ENCODE measurements around the gene CRIM1. TPM values are rescaled to one million over a fixed set of nuclear protein-coding genes. Genes with fewer than 3 reads are reported as not detected.

Gene CRIM1
- polyA plus RNA-seq, 3 donors: 9.5 to 50.2 (median 15.9) TPM

DNA sequence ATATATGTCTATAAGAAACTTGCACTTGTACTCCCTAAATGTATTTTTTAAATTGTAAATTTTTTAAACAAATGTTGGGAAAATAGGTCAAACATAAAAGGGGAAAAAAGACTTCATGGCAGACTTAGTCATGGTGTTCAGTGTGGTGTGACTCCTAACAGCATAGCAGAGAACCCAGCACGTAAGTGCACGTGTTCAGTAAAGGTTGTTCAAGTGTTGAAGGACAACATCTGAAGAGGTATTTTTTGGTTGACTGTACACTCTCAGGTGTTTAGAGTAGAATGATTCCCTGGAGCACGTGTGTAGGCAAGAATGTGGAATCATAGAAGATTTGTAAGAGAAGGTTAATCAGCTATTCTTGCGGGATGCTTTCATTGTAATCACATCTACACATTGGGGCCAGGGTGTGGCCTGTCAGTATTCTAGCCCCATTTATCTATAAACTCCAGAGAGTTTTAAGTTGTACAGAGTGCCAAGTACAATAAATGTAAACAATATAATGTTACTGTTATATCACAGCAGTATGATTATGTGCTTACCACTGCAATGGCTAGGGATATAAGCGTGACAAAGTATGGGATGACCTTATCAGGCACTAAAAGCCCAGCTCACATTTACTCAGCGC is 106.8 kb downstream of the CRIM1 start:
- no peak overlapping the region for H3K27ac ChIP-seq (ENCODE audit: low read depth, low read length)
- WGBS, 3 donors: 87 to 95% (median 92%) methylated on average over 6 of the region's 6 CpGs

DNA sequence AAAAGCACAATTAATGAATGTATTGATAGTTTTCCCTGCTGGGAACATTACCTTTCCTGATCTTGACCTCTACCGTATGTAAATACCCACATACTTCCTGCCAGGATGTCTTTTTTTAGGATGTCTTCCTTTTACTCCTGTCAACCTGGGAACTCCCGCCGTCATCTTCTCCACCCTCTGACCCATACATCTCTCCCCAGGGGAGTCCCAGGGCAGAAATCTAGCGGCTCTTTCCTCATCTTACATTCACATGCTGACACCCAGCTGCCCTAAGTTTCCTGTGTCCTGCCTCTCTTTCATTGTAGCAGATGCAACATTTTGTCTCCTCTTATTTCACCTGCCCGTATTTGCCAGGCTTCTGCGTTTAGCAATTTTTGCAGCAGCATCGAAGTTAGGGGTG is 107.8 kb downstream of the CRIM1 start:
- 64 to 76% (median 74%) methylated on average over 7 of the region's 7 CpGs for WGBS, 3 donors

GRCh38 chr2:36464006-36464721 is 108.6 kb downstream of the CRIM1 start:
- H3K27ac ChIP-seq (ENCODE audit: low read depth, low read length): no peak overlapping the region
- 82 to 88% (median 83%) methylated on average over 11 of the region's 11 CpGs for WGBS, 3 donors

More for the DNA sequence above, 107.8 kb downstream of the CRIM1 start:
- no peak overlapping the region for H3K27ac ChIP-seq (ENCODE audit: low read depth, low read length)

GRCh38 chr2:36466135-36466534 is 110.6 kb downstream of the CRIM1 start:
- WGBS, 3 donors: 83 to 93% (median 89%) methylated on average over 4 of the region's 4 CpGs
- H3K27ac ChIP-seq (ENCODE audit: low read depth, low read length): no peak overlapping the region

DNA sequence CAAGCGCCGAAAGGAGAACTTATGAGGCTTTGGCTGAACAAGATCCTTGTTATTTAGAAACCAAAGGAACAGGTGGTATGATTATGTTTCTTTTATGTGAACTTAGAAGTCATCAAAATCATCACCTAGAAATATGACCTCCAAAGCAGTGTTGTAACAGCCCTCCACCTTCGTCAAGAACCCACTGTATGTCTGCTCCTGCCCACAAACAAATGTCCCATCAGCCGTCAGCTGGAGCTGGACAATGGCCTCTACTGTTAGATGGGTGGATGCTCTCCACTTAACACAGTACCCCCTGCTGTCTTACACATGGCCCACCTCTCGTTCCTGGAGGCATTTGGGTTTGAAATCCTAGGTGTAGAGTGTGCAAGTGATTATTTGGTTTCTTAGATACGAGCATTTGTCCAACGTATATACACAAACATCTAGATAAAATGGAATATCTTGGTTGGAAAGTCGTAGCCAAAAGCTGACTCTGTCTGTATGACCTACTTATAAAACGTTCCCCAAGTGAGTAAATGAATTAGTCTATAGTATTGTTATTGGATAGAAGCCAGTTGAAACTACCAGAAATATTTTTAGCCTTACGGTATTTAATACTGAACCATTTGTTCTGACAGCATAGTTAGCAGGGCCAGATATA is 113.0 kb downstream of the CRIM1 start:
- WGBS, 3 donors: 76 to 87% (median 77%) methylated on average over 10 of the region's 10 CpGs
- no peak overlapping the region for H3K27ac ChIP-seq (ENCODE audit: low read depth, low read length)

DNA sequence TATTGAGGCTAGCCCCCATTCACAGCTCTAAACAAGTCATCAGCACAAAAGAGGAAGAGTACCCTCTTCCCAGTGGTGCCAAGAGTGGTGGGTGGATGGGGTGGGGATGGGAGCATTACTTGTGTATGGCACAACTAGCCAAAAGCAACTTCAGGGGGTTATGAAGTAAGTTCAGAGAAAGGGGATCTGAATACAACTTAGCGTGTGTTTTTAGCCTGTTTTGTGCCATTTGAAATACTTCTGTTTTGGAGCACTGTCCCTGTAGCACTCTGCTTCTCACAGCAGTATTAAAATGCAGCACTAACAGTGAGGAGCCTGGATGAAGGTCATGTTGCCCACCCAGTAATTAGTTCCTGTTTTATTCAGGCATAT is 113.5 kb downstream of the CRIM1 start:
- WGBS, 3 donors: 80 to 91% (median 90%) methylated on average over 1 of the region's 1 CpG
- H3K27ac ChIP-seq (ENCODE audit: low read depth, low read length): no peak overlapping the region

- no peak overlapping the region for H3K27ac ChIP-seq (ENCODE audit: low read depth, low read length)
- 63 to 64% (median 63%) methylated on average over 3 of the region's 3 CpGs for WGBS, 3 donors
Measured at GRCh38 chr2:36469710-36470109, 114.1 kb downstream of the CRIM1 start.

DNA sequence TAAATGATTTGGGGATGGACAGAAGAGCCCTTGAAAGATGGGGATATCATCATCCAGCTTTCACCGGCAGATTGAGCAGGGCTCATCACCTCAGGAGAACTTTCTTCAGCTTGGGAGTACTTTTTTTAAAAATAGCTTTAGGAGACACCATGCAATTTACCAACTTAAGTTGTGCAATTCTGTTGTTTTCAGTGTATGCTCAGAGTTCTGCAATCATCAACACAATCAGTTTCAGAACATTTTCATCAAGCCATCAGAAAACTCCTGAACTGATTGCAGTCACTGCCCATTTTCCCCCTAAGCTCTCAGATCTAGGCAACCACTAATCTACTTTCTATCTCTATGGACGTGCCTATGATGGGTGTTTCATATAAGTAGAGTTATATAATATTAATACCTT is 117.7 kb downstream of the CRIM1 start:
- 76 to 86% (median 85%) methylated on average over 2 of the region's 2 CpGs for WGBS, 3 donors

DNA sequence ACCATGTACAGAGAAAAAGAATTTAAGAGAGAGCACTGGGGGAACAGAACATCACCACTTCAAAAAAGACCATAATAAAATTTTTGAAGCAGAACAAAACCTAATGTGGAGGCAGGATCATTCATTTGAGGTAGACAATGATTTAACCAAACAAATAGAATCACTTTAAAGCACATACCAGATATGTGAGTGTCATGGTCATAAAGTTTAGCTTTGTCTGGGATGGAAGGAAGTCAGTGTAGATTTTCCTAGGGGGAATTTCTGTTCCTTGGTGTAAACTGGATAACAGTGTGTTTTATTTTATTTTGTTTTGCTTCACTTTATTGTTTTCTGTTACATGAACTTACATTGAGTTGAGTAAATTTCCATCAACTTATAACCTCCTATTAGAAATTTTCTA is 120.8 kb downstream of the CRIM1 start:
- no peak overlapping the region for H3K27ac ChIP-seq (ENCODE audit: low read depth, low read length)

More for the DNA sequence above, 117.7 kb downstream of the CRIM1 start:
- no peak overlapping the region for H3K27ac ChIP-seq (ENCODE audit: low read depth, low read length)

GRCh38 chr2:36477315-36477714 is 121.7 kb downstream of the CRIM1 start:
- 70 to 82% (median 79%) methylated on average over 4 of the region's 4 CpGs for WGBS, 3 donors
- H3K27ac ChIP-seq (ENCODE audit: low read depth, low read length): no peak overlapping the region

GRCh38 chr2:36477746-36478145 is 122.2 kb downstream of the CRIM1 start:
- no peak overlapping the region for H3K27ac ChIP-seq (ENCODE audit: low read depth, low read length)
- WGBS, 3 donors: 39 to 56% (median 40%) methylated on average over 2 of the region's 2 CpGs

DNA sequence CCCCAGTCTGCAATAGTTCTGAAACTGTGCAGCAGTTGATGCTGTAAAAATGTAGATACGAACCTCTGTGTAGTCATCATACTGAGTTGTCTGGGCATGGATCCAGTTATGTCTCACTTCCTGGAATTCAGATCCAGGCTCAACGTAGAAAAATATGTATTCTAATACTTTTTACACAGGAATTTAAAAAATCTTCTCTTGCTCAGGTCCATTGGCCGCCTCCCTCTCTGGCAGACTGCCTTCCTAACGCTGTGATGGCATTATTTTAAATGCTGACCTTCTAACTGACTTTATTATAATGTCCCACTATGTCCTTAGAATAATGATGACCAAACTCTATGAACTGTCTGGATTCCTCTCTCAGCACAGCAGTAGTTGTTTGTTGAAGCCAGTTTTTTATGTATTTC is 122.8 kb downstream of the CRIM1 start:
- H3K27ac ChIP-seq (ENCODE audit: low read depth, low read length): no peak overlapping the region

GRCh38 chr2:36478999-36479398 is 123.4 kb downstream of the CRIM1 start:
- no peak overlapping the region for H3K27ac ChIP-seq (ENCODE audit: low read depth, low read length)
- WGBS, 3 donors: 50 to 66% (median 57%) methylated on average over 4 of the region's 4 CpGs

More for the DNA sequence above, 122.8 kb downstream of the CRIM1 start:
- WGBS, 3 donors: 13 to 63% (median 29%) methylated on average over 4 of the region's 4 CpGs

DNA sequence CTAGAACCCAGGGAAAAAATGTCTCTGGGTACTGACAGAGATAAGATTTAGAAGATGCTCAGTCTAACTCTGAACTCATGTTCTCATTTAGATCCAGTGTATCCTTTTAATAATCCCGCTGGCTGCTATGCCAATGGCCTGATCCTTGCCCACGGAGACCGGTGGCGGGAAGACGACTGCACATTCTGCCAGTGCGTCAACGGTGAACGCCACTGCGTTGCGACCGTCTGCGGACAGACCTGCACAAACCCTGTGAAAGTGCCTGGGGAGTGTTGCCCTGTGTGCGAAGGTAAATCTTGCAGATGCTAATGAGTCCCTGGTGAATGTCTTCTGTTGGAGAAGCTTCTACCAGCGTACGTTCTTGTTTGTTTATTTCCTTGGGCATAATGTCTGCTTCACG is 123.8 kb downstream of the CRIM1 start:
- 93 to 99% (median 97%) methylated on average over 16 of the region's 16 CpGs for WGBS, 3 donors
- no peak overlapping the region for H3K27ac ChIP-seq (ENCODE audit: low read depth, low read length)

- 78 to 93% (median 88%) methylated on average over 5 of the region's 5 CpGs for WGBS, 3 donors
- H3K27ac ChIP-seq (ENCODE audit: low read depth, low read length): no peak overlapping the region
Measured at GRCh38 chr2:36480028-36480427, 124.5 kb downstream of the CRIM1 start.

DNA sequence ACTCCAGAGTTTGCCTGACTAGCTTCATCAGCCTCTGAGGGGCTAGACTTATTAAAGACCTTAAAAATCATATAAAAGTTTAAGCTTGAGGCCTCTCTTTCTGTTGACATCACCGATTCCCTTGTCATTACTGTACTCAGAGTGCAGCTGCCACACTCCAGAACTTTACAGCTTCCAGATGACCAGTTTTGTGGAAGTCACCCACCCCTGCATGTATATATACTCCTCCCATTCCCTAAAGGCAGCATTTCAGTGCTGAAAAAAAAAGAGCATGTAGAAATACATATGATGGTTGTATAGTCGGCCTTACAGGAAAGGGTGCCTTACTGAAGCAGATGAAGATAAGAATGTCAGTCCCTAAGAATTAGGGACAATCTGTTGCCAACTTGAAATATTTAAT is 125.1 kb downstream of the CRIM1 start:
- WGBS, 3 donors: 86 to 91% (median 86%) methylated on average over 2 of the region's 2 CpGs
- no peak overlapping the region for H3K27ac ChIP-seq (ENCODE audit: low read depth, low read length)

DNA sequence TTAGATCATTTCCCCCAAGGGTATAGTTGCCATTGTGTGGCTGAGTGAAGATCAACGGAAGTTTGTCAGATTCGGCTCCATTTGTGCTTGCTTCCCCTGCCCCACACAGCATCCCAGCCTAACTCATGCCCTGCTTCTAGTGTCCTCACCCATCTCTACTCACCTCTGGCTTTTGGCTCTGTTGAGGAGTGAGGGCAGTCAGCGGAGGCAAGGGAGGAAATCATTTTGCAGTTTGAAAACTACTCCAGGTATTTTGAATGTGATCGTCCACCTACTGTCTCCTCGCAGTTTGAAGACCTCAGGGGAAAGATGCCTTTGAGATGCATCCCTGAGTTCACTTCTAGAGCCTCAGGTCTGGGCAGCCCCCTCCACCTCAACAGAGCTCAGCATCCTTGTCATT is 126.1 kb downstream of the CRIM1 start:
- 86 to 94% (median 92%) methylated on average over 5 of the region's 5 CpGs for WGBS, 3 donors
- no peak overlapping the region for H3K27ac ChIP-seq (ENCODE audit: low read depth, low read length)

DNA sequence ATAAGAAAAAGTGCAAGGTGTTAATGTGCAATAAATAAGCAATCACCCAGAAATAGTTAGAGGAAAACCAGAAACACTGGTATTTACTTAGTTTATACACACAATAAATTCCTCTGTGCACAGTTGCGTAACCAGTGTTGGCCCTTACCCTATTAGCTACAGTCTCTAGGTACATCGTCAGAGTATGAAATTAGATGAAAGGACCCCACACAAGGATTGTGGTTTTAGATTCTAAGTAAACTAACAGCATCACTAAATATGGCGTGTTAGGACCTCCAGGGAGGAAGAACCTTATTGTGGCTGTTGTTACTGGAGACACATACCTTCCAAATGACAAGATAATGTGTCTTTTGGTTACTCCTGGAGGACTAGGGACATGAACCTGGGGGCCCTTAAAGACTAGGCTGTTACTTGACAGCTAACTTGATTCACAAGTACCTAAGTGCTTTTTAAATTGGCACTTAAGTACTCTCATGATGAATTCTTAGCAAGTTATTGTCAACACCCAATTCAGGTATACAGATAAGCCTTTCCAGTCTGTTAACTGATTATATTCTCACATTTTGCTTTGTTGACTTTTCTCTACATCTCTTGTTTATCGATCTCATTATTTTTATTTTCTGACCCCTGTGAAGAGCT is 127.1 kb downstream of the CRIM1 start:
- H3K27ac ChIP-seq (ENCODE audit: low read depth, low read length): no peak overlapping the region
- 62 to 89% (median 87%) methylated on average over 4 of the region's 4 CpGs for WGBS, 3 donors

DNA sequence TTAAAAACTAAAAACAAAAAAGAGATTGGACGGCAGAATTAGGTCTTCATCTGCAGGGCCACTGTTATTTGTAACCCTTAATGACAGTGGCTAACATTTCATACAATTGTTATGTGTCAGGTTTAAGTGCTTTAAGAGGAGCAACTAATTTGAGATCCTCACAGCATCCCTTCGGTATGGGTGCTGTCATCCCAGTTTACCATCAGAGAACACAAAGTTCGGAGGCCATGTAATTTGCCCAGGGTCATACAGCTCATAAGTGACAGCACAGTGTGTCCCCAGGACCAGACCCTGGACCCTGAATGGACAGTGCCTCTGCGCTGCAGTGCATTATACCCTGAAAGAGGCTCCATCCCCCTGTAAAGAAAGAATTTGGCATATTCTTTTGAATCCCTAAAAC is 127.7 kb downstream of the CRIM1 start:
- no peak overlapping the region for H3K27ac ChIP-seq (ENCODE audit: low read depth, low read length)

More for the DNA sequence above, 127.7 kb downstream of the CRIM1 start:
- WGBS, 3 donors: 89 to 96% (median 96%) methylated on average over 4 of the region's 4 CpGs
